Endometrial microvascular endothelial cells (primary cell): ENCODE results near the gene PSMD5. TPM values are rescaled to one million over a fixed set of nuclear protein-coding genes. Genes with fewer than 3 reads are reported as not detected.

Experiments
- in situ Hi-C: cut with HindIII; loops from 2 replicates; pipeline ENCODE4 v1.10.0; 2017; ENCODE audit warnings: low sequenced_read_pairs, low pct_unique_long_range_greater_than_20kb; ENCODE audit errors: inconsistent ontology term
- total RNA-seq: library from RNA; depleted of rRNA; stranded (reverse); fragments of >200 nt; gene quantifications from one replicate; pipeline ENCODE4 v1.2.3, GENCODE V29; 2015; ENCODE audit errors: inconsistent ontology term

Gene PSMD5
- 79.1 TPM for total RNA-seq

- in situ Hi-C loops, result no loop called here
These were observed at the start of gene PSMD5 for GRCh38 chr9:120842685-120843485. PSMD5 (minus strand) TSS chr9:120842922; CDS start chr9:120842909, 13 bp downstream.

- in situ Hi-C loops, result no loop called here
These were observed 49.4 kb upstream of the PSMD5 start for GRCh38 chr9:120891884-120892747.

- in situ Hi-C loops, result no loop called here
These were observed 48.6 kb upstream of the PSMD5 start for GRCh38 chr9:120891245-120891883.

- in situ Hi-C loops, result no loop called here
These were observed 47.9 kb upstream of the PSMD5 start for GRCh38 chr9:120890320-120891244.

GRCh38 chr9:120889606-120890271, 47.0 kb upstream of the PSMD5 start:
- in situ Hi-C loops, result no loop called here

- in situ Hi-C loops, result no loop called here
These were observed 45.9 kb upstream of the PSMD5 start for GRCh38 chr9:120888626-120889025.

GRCh38 chr9:120886490-120886967, 43.8 kb upstream of the PSMD5 start:
- in situ Hi-C loops, result no loop called here

GRCh38 chr9:120885958-120886357, 43.2 kb upstream of the PSMD5 start:
- in situ Hi-C loops, result no loop called here

GRCh38 chr9:120885457-120885856, 42.7 kb upstream of the PSMD5 start:
- in situ Hi-C loops, result no loop called here

GRCh38 chr9:120883608-120883996, 40.9 kb upstream of the PSMD5 start:
- in situ Hi-C loops, result no loop called here

GRCh38 chr9:120882935-120883607, 40.3 kb upstream of the PSMD5 start:
- in situ Hi-C loops, result no loop called here

- in situ Hi-C loops, result no loop called here
These were observed 36.7 kb upstream of the PSMD5 start for GRCh38 chr9:120879446-120879845.

GRCh38 chr9:120878188-120879130, 35.7 kb upstream of the PSMD5 start:
- in situ Hi-C loops, result no loop called here

GRCh38 chr9:120877276-120878034, 34.7 kb upstream of the PSMD5 start:
- in situ Hi-C loops, result no loop called here

GRCh38 chr9:120876842-120877240, 34.1 kb upstream of the PSMD5 start, which contains the start of gene PHF19:
PHF19 (minus strand) TSS chr9:120877188; CDS start chr9:120874741, 2,447 bp downstream.
- in situ Hi-C loops, result no loop called here
